Inflammatory macrophage (primary cell): ENCODE measurements around the gene PLA2G15.
A peak's percentile ranks its signal among the peaks of the same experiment; 100 is the strongest.

Experiments
- DNase-seq, 2 donors: peaks; one replicate each; pipeline ENCODE4 v3.0.0-alpha.2; 2020 to 2022

The PLA2G15 gene

DNA sequence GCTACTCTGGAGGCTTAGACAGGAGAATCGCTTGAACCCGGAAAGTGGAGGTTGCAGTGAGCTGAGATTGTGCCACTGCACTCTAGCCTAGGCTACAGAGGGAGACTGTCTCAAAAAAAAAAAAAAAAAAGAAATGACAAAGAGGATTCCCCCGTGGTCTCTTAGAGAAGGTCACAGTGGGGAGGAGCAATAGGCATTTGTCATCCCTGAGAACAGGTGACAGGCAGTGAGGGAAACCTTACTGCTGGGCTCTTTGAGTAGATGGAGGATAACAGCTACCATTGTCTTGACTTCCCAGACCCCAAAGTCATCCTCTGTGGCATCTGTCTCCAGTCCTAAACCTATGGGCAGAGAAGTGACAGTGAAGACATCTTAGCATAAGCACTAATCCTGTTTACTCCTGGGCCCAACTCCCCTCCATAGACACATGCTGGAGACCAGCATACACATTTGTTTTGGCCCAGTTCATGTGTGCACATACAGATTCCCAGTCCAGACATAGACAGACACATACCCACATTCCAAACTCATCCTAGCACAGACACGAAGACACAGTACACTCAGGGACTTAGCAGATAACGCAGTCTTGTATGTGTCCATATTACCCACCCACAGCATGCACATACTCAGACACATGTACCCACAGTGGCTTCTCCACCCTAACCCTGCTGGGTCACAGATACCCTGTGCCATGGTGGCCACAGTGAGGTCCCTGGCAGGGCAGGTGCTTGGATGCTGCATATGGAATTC, 11.9 kb upstream of the PLA2G15 start:
- no peak for DNase-seq

DNA sequence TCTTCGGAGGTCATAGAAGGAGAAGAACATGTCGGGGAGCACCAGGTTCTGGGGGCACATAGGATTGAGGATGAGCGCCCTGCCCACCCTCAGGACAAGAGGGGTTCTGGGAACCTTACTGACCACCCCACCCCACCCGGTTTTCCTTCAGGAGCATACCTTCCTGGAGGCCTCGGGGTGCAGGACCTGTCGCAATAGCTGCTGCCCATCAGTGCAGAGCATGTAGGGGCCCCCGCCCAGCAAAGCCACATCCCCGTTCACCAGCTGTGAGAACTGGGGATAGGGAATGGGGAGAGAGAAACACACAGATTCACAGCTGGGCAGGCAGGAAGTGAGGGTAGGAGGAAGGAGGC, 11.4 kb upstream of the PLA2G15 start:
- no peak for DNase-seq

DNA sequence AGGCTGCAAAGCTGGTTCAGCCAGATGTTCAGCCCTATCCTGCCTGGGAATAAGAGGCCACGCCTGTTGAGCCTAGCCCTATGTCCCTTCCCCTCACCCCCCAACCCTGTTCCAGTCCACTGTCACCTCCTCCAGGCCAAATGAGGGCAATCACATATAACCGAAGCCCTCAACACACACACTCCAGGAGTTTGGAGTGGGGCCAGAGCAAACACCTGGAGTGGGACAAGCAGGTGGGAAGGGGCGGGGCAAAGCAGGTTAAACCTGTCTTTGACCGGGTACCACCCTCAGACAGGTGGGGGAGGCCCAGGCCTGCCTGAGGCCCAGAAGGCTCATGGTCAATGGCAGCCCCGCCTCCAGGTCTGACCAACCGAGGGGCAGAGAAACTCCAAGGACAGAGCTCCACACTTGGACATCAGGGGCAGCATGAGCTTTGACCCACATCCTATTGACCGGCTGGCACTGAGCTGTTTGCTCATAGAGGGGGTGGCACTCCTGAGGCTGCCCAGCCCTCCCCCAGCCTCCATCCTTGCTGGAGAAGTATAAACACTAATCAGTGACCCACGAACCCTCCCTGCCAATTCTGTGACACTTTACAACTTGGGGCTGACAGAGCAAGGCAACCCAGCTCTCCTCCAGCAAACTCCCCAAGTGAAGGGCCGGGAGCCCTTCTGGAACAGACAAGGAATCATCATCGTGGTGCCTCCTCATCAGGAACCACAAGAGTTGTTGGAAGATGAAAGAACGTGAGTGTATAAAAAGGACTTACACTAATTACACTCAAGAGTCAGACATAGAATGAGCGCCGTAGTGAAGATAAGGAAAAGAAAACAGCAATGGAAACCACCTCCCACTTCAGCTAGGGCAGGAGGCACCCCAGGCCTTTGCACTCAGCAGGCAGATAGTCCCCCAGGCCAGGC, 10.7 kb upstream of the PLA2G15 start:
- no peak for DNase-seq

DNA sequence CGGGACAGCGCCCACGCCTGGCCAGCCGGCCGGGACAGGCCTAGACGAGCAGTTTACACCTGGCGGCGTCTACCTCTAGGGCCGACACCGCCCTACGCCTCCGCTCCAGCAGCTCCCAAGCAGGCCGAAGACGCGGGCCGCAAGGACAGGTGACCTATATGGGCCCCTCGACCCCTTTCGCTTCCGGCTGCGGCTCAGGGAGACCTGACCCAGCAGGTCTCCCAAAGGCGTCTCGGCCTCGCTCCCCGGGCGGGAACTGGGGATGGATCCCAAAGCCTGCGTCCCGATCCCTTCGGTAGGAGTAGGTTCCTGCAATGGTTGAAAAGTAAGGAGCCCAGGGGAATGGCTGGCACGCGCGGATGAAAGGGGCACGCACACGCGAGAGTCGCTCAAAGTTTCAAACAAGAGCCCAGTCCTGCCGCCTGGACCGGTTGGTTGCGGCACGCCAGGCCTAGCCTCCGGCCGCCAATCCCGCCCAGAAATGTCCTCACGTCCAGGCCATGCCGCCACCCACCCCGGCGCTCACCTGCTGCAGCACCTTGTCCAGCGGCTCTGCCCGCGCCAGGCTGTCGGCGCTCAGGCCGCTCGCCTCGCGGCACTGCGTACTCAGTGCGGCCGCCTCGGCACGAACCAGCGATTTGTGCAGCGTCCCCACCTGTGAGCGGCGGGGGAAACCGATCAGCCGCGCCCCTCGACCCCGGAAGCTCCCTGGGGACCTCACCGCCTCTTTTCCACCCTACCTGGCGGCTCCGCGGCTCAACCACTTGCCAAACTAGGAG, 9.9 kb upstream of the PLA2G15 start:
- no peak for DNase-seq

DNA sequence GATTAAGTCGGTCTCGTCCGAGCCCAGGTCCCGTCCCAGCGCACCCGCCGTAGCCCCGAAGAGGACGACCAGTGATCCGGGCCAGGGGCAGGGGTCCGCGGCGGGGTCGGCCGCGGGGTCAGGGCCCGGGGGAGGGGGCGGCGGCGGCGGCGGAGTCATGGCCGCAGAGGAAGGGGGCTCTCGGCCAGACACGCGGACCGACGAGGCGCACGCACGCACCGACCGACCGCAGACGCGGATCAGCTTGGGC, 9.4 kb upstream of the PLA2G15 start, which contains the start of gene ESRP2:
Gene ESRP2 (minus strand): TSS at position 241 of the 250 bp plus-strand sequence. CDS start 82 bp downstream, at position 159.
- DNase-seq, result no peak

DNA sequence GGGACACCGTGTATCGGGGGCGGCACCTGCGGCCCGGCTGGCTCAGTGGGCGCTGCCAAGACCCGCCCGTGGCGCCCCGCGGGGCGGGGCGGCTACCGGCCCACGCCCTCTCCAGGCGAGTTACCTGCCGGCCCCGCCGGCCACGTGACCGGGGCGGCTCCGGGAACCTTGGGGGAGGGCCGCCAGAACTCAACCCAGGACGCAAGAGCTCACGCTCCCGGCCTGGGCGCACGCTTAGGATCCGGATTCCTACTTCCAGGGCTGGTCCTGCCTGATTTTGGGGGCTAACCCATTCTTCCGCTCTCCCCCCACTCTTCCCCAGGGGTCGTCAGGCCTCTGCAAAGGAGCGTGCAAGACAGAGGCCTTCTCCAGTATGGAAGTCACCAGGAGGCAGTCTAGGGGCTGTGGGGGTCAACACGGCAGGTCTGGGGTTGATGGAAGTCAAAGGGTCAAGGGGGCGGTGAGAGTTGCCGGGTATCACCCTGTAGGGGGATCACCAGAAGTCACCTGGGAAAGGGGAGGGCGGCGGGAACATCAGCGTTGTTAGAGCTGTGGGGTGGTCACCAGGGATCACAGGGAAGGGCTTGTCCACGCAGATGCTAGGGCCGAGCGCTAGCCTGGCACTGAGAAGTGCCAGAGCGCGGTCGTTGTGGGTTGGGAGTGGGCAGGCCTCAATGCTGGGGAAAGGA, 8.9 kb upstream of the PLA2G15 start:
- DNase-seq, result no peak

DNA sequence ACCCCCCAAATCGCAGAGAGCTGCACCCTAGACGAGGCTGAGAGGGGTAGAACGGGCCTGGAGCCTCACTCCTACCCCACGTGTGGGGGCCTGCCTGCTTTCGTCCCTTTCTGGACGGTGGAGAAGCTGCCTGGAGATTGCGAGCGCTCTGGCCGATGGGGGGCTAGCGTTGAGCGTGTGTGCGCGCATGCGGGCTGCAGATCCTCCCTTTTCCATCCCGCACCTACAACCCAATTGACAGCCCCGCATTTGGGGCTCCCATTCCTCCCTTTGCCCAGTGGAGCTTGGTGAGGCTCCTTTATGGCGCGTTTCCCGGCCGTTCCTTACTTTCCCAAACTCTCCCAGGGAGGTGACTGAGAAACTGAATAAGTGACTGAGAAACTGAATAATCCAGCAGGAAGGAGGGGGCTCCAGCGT, 8.3 kb upstream of the PLA2G15 start:
- no peak for DNase-seq

DNA sequence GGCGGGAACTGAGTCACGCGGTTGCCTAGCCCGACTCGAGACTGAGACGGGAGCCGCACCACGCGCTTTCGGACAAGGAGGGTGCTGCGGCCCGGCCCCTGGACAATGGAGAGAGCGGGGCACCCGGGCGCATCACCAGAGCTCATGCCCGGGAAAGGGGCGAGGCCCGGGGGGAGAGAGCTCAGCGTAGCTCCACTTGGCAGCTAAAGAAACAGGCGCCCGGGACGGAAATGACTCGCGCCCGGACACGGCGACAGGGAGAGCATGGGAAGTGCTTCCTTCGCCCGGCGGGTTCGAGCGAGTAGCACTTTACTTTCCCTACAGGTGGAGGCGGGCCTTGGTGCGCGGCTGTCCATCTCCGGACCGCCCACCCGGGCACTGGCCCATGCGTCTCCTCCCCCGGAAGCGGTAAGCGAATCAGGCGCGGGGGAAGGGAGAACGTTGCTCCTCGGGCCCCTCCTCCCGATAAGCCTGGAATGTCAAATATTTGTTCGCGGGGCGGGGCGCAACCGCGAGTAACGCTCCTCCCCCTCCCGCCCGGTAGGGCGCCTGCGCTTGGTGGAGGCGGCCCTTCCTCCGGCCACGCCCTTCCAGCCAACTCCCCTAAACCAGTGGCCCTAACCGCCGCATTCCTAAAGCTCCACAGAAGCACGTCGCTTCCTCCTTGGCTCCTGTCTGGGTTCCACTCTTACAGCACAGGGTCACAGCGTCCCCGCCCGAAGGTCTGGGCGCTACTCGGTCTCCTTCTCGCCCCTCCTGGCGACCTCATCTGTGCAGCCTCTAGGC, 7.7 kb upstream of the PLA2G15 start:
- peak; percentile 98 for DNase-seq

DNA sequence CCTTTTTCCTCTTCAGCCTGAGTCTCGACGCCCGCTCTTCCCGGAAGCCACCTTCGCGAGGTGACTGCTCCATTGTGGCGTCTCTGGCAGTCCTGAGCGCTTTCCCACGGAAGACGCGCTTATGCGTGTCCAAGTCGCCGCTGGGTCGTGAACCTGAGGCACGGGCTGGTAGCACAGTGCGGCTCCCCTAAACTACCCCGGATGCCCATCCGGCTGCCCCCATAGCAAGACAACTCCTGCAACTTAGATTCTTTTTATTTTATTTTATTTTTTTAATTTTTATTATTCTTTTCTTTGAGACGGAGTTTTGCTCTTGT, 7.2 kb upstream of the PLA2G15 start:
- no peak for DNase-seq

DNA sequence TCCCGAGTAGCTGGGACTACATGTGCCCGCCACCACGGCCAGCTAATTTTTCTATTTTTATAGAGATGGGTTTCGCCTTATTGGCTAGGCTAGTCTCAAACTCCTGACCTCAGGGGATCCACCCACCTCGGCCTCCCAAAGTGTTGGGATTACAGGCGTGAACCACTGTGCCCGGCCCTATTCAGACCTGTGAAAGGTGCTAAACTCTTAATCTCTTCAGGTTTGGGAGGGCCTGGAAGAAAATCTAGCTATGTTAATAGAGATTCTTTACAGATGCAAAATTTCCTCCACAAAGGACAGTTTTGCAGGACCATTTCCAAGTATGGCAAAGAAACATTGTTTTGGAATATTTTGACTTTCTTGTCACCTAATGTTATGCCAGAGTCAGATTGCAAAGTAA, 3.1 kb upstream of the PLA2G15 start:
- no peak for DNase-seq

DNA sequence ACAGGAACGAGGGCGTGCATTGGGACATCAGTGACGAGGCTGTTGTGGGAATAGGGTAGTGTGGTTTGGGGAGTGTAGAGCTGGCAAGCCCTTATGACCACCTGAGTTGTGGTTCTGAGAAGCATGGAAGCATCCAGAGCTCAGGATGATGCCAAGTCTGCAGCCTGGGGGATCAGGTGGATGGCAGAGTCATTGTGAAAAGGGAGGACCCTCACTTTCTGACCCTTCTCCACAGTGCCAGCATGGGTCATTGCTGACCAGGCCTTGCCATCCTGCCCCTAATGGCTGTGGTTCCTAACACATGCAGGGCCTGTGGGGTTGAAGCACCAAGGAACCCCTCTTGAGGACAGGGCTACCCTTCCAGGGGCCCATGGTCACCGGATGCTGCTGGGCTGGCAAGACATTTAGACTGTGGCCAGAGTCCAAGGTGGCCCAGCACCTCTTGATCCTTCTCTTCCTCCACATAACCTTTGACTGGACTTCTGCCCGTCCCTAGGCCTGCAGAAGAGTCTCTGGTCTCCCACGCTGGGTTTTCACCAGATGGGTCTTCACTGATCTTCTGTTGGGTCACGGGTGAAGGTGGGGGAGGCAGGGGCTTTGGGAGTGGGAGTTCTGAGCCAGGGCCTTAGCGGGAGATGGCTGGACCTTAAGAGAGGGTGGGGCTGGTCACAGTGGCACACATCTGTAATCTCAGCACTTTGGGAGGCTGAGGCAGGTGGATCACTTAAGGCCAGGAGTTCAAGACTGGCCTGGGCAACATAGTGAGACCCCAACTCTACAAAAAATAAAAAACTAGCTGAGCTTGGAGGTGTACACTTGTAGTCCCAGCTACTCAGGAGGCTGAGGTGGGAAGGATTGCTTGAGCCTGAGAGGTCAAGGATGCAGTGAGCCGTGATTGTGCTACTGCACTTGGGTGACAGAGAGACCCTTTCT, 2.0 kb upstream of the PLA2G15 start:
- no peak for DNase-seq

DNA sequence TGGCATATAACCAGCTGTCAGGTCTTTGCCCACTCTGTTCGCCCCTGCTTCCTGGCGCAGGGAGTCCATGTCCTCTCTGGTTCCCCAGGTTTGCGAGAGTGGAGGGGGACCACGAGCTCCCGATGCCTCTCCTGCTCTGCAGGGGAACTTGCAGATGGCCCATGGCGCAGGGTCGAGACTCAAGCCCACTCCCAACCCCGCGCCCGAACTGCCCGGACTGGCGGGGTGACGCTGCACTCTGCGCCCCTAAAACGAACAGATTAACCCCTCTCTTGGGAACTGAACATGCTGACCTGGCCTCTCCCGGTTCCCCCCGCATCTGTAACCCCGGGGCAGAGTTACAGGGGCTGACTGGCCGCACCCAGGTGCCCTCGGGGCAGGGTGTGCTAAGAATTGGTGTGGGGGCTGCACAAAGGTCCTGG, 681 bp upstream of the PLA2G15 start:
- DNase-seq, result no peak

DNA sequence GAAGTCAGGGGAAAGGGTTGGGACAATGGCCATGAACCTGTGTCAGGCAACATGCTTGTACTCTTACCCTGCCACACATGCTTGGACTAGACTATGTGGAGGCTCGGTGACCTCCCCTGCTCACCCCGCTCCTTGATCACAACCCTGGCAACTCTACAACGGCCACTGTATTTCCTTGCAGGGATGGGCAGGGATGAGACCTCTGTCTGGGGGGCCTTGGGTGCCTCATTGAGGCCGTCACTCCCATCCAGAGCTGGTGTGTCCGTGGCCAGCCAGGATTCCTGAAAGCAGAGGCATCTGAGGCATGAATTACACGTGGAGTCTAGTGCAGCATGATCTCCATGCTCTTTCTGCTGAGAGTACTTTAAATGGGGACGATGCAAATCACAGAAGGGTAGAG, 948 bp downstream of the PLA2G15 start:
- DNase-seq, result no peak

DNA sequence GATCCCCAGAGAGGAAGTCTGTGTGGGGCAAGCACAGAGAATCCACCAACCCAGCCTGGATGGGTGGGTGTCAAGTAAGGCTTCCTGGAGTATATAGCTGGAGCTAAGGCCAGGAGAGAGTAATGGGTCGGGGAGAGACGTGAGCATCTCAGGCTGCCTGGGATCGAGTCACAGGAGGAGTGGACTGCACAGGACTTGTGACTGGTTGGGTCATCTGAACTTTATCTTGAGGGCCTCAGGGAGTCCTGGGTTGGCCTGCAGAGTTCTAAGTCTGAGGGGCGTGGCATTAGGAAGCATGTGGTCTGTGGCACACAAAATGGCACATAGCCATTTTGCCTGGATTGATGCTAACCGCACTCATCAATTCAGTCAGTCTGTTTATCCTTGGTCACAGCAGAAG, 1.5 kb downstream of the PLA2G15 start:
- DNase-seq, result peak; percentile 82 to 84

DNA sequence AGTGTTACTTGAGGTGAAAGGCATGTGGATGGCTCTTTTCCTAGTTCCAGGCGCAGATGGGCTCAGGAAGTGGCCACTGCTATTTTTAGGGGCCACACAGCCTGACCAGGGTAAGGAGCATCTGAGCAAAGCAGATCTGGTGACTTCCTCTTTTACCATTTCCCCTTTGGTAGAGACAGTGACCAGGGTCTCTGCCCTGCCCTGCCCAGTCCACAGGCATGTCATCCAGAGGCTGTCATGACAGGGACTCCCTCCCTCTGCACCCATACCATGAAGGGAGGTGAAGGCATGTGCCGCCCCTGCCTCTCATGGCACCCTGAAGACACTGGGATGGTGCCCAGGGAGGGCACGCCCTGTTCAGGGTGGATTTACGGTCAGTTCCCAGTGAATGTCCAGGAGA, 2.2 kb downstream of the PLA2G15 start:
- peak; percentile 89 to 90 for DNase-seq

DNA sequence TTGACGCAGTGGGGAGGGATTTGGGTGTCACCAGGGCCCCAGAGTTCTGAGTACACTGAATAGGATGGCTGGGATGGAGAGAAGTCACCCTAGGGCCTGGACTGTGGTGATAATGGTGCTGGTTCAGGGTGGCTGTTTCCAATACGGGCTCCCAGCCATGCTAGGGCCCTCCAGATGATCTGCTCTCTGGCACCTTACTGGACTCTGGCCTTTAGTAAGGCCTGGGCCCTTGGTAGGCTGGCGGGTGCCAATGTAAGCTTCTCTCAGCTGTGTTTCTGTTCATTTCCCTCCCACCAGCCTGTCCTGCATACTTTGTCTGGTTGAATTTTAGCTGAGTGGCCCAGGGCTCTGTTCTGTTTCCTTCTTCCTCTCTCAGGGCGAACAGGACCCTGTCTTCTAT, 2.8 kb downstream of the PLA2G15 start:
- no peak for DNase-seq

DNA sequence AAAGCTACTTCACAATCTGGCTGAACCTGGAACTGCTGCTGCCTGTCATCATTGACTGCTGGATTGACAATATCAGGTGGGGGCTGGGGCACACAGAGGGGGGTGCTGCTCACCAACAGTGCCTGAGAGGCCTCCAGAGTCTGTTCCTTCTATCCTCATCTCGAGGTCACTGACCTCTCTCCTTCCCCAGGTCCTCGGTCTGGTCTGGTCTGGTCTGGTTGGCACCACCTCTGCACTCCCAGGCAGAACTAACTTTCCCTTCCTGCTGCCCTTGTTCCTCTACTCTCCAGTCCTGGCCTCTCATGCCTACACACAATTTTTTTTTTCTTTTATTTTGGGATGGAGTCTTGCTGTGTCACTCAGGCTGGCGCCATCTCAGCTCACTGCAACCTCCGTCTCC, 4.2 kb downstream of the PLA2G15 start:
- DNase-seq, result peak; percentile 36 to 40

DNA sequence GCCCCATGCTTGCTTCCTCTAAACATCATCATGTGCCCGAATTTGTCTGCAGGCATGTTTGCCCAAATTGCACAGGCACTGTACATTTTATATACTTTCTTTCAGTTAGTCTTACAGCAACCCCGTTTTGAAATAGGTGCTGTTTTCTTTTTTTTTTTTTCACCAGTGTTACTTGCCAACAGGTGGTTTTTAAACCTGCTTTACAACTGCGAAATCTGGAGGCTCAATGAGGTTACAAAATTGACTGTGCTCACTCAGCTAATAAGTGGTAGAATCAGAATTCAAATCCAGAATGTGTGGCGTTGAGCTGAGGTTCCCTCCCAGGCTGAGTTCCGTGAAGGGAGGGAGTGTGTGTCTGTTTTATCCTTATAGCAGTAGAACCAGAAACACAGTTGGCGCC, 5.8 kb downstream of the PLA2G15 start:
- DNase-seq, result no peak

DNA sequence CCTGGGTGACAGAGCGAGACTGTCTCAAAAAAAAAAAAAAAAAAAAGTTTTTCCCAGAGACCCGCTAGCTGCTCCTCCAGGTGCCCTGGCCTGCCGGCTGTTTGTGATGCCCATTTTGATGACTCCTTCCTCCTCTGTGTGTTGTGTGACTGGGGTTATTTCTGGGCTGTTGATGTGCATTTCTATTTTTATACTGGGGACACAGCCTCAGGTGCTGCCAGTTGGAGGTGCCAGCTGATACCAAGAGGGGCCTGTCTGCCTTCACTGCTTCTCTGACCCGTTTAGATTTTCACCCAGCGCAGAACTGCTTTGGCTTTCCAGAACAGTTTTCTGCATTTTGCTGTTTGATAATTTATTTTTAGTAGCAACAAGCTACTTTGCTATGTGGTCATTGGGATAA, 6.7 kb downstream of the PLA2G15 start:
- no peak for DNase-seq

DNA sequence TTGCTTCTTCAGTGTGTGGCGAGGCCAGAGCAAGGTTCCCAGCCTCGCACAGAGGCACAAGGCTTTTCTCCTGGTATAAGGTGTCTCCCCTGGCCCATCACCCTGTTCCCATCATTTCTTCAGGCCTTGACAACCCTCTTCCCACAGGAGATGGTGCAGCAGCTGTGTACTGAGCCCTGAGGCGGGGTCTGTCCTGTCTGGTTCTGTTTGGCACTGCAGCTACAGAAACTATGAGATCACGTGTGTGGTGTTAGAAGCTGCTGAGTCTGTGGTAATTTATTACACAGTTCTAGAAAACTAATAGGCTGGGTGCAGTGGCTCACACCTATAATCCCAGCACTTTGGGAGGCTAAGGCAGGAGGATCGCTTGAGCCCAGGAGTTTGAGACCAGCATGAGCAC, 7.2 kb downstream of the PLA2G15 start:
- no peak for DNase-seq

DNA sequence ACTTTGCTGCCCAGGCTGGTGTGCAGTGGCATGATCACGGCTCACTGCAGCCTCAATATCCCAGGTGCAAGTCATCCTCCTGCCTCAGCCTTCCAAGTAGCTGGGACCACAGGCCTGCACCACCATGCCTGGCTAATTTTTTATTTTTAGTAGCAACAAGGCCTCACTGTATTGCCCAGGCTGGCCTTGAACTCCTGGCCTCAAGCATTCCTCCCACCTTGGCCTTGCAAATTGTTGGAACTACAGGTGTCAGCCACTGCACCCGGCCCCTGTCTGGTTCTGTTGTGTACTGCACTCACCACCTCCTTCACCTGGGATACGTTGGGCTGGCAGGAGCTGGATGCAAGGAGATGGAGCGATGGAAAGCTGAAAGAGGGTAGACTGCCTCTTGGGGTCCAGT, 8.5 kb downstream of the PLA2G15 start:
- no peak for DNase-seq
